GM10266 (cell line): ENCODE measurements around the gene LRTM2.

Source experiments
- DNase-seq: peaks from one replicate; pipeline ENCODE4 v3.0.0; 2012; ENCODE audit errors: extremely low spot score
- CTCF ChIP-seq: IDR thresholded peaks from 2 replicates; pipeline ENCODE4 v1.5.1; 2012; ENCODE audit warnings: mild to moderate bottlenecking, low read depth; ENCODE audit not compliant: control insufficient read depth, insufficient read depth; ENCODE audit errors: missing control alignments

The LRTM2 gene

GRCh38 chr12:1838205-1838993 is 18.0 kb downstream of the LRTM2 start:
- TF ChIP-seq CTCF, result no peak
- DNase-seq, result no peak

- DNase-seq, result no peak
- TF ChIP-seq CTCF, result no peak
Observed at GRCh38 chr12:1838994-1839365, 18.6 kb downstream of the LRTM2 start.

DNA sequence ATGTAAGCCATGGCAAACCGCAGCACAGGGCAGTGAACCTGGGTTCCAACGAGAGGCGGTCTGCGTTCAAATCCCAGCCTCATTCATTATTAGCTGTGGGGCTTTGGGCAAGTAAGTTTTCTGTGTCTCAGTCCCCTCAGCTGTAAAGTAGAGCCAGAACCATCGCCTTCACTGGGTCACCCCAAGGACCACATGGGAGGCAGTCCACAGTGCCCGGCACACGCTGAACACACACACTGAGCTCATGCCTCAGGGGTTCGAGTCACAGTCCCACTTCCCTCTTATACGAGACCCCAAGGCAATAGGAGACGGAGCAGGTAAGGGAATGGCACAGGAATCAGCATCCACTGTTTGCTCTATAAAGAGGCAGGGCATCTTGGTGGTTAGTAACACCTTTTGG is 19.1 kb downstream of the LRTM2 start:
- no peak for TF ChIP-seq CTCF

DNA sequence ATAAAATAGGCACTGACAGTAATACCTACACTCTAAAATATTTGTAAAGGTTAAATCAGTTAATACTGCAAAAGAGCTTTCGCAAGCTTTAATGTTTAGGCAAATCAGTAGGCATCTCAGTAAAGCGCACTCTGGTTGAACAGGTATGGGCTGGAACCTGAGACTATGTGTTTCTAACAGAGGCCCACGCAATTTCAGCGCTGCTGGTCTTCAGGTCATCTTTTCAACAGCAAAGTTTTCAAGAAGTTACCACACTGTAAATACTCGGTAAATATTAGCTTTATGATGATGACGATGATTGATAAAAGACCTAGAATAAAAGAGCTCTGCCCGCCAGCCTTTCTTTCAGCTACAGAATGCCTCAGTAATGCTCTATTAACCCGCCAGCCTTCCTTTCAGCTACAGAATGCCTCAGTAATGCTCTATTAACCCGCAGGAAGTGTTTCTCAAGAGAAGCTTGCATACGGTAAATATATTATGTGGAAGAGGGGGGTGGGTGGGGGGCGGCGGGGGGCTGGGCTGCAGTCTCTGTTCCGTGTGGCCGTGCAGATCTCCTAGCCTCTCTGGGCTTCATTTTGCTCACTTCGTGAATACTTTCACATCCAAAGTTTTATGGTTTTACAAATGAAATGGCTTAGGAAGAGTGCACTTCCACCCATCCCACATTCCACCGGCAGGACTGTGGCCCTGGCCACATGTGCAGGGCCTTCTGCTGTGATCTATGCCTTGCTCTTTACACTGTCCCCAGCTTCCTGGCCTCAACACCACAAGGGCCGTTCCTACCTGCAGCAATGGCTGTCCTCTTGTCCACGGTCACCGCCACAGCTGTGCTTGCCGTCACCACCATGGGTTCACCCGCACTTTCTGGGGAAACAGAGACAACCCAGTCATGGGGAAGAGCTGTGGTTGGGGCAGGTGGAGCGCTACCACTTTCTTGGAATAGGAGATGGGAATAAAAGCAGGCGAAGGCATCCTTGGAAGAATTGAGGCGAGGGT is 19.9 kb downstream of the LRTM2 start:
- TF ChIP-seq CTCF, result no peak

More for the DNA sequence above, 19.1 kb downstream of the LRTM2 start:
- DNase-seq, result no peak

GRCh38 chr12:1840981-1841425 is 20.6 kb downstream of the LRTM2 start:
- TF ChIP-seq CTCF, result no peak
- no peak for DNase-seq

More for the DNA sequence above, 19.9 kb downstream of the LRTM2 start:
- no peak for DNase-seq

GRCh38 chr12:1841586-1842182 is 21.3 kb downstream of the LRTM2 start:
- no peak for TF ChIP-seq CTCF
- no peak for DNase-seq
